HepG2 (cell line): Measurements from ENCODE around the gene IQGAP2. TPM values are rescaled to one million over a fixed set of nuclear protein-coding genes. Genes with fewer than 3 reads are reported as not detected.

Experiments
- ATAC-seq: fragments of 200-7000 bp; cut with Tn5 transposase; 3 replicates; pipeline ENCODE4 v1.9.1; 2020; ENCODE audit warnings: mild to moderate bottlenecking, moderate library complexity
- BruUV-seq: library from RNA; stranded (reverse); fragments of 400-500 nt; replicated peaks from 2 replicates; lab custom pipeline; 2021; lab: Mats Ljungman, UMichigan
- CTCF ChIA-PET: fragments of 300-600 bp; formaldehyde crosslinking; extraction: SDS; loops from one replicate; lab custom pipeline; 2021; ENCODE audit warnings: low total read pairs, inconsistent platforms, low intra/inter-chr PET ratio; lab: Yijun Ruan, JAX
- POLR2A ChIA-PET: fragments of 350-600 bp; sonication (Branson Sonifier 250); formaldehyde crosslinking; loops from one replicate; lab custom pipeline; 2020; ENCODE audit warnings: antibody characterized with exemption, inconsistent platforms; lab: Yijun Ruan, JAX
- DNase-seq: peaks from one replicate; pipeline ENCODE4 v3.0.0-alpha.2; 2015; ENCODE audit warnings: low spot score
- FAIRE-seq: peaks from 3 replicates; lab custom pipeline; 2011; peaks lifted over from hg19 to GRCh38; lab: Jason Lieb, UNC
- H2AFZ ChIP-seq: one replicate; pipeline ENCODE4 v1.6.1; 2011; ENCODE audit warnings: low read length, inconsistent platforms
- H3K27ac ChIP-seq: fragments of 300-600 bp; 3 replicates; pipeline ENCODE4 v1.8.0; 2011; ENCODE audit warnings: mixed run types, mild to moderate bottlenecking, mixed read lengths, low read length, inconsistent platforms; ENCODE audit not compliant: insufficient read depth; ENCODE audit errors: extremely low read length
- H3K27me3 ChIP-seq, 2 experiments: fragments of 200-600 bp in 1 of 2; 2 replicates in 1 of 2; 3 replicates in 1 of 2; pipeline versions ENCODE4 v1.6.0 to v1.8.0; 2011; ENCODE audit warnings: low read length in 2 of 2, mild to moderate bottlenecking in 2 of 2, moderate library complexity in 2 of 2, inconsistent platforms in 1 of 2; ENCODE audit not compliant: insufficient read depth in 2 of 2, control insufficient read depth in 1 of 2
- H3K36me3 ChIP-seq, 2 experiments: fragments of 200-600 bp in 1 of 2; replicated peaks in 1 of 2; 2 replicates in 1 of 2; 3 replicates in 1 of 2; pipeline versions ENCODE4 v1.5.1 to v1.8.0; 2011; ENCODE audit warnings: low read length in 2 of 2, inconsistent platforms in 1 of 2; ENCODE audit not compliant: insufficient read depth in 2 of 2, control insufficient read depth in 1 of 2
- H3K4me1 ChIP-seq: 2 replicates; pipeline ENCODE4 v1.5.1; 2012; ENCODE audit warnings: low read length, inconsistent platforms; ENCODE audit not compliant: insufficient read depth
- H3K4me2 ChIP-seq: 2 replicates; pipeline ENCODE4 v1.6.0; 2011; ENCODE audit warnings: low read depth, low read length, inconsistent platforms
- H3K4me3 ChIP-seq, 3 experiments: fragments of 200-600 bp in 1 of 3; sonication (generic), shearing (Covaris generic) in 1 of 3; replicated peaks in 1 of 3; 2 replicates each; pipeline ENCODE4 v1.5.1; 2011 to 2016; ENCODE audit warnings: low read length in 3 of 3, inconsistent platforms in 2 of 3, low read depth in 2 of 3, mild to moderate bottlenecking in 2 of 3, control low read depth in 1 of 3, mixed read lengths in 1 of 3; ENCODE audit not compliant: insufficient read depth in 1 of 3
- H3K79me2 ChIP-seq: one replicate; pipeline ENCODE4 v1.6.1; 2011; ENCODE audit warnings: low read length, inconsistent platforms; ENCODE audit not compliant: insufficient read depth
- H3K9ac ChIP-seq: 2 replicates; pipeline ENCODE4 v1.6.0; 2011; ENCODE audit warnings: mild to moderate bottlenecking, low read depth, low read length, inconsistent platforms; ENCODE audit not compliant: insufficient read depth
- H3K9me3 ChIP-seq: 2 replicates; pipeline ENCODE4 v1.5.1; 2012; ENCODE audit warnings: mild to moderate bottlenecking, low read length
- H4K20me1 ChIP-seq: 2 replicates; pipeline ENCODE4 v1.6.0; 2011; ENCODE audit warnings: inconsistent platforms, mild to moderate bottlenecking, low read length, moderate library complexity; ENCODE audit not compliant: insufficient read depth
- FOXA1 ChIP-seq, 2 experiments: fragments of 450-650 bp in 1 of 2; sonication (generic) in 1 of 2; formaldehyde crosslinking in 1 of 2; IDR thresholded peaks; 2 replicates each; pipeline versions ENCODE4 v1.4.0 to v1.6.1; 2016 to 2020; ENCODE audit warnings: missing genetic modification reagents in 1 of 2
- YEATS4 ChIP-seq: sonication (generic); formaldehyde crosslinking; IDR thresholded peaks from 2 replicates; pipeline ENCODE4 v1.4.0; 2020; ENCODE audit warnings: missing genetic modification reagents, borderline replicate concordance
- ZNF343 ChIP-seq: sonication (generic); formaldehyde crosslinking; IDR thresholded peaks from 2 replicates; pipeline ENCODE4 v1.4.0; 2020; ENCODE audit warnings: mild to moderate bottlenecking, missing genetic modification reagents
- ZXDC ChIP-seq: sonication (generic); formaldehyde crosslinking; IDR thresholded peaks from 2 replicates; pipeline ENCODE4 v1.5.0; 2020; ENCODE audit warnings: mild to moderate bottlenecking, missing genetic modification reagents
- WGBS: methylation state at CpG from one replicate; pipeline ENCODE4 v1.1.6; 2017; ENCODE audit warnings: low lambda C conversion rate; 5-methylcytosine and 5-hydroxymethylcytosine counted together
- in situ Hi-C: cut with HindIII; loops from 2 replicates; pipeline ENCODE4 v1.10.0; 2017; ENCODE audit warnings: low pct_unique_long_range_greater_than_20kb; ENCODE audit not compliant: extremely low pct_ligation_motif_present
- intact Hi-C: fragments of 100-400 bp; cut with micrococcal nuclease; formaldehyde crosslinking; loops from one replicate; pipeline ENCODE4 v1.10.0; 2022; ENCODE audit not compliant: unreplicated experiment
- polyA plus RNA-seq, 8 experiments: library from polyadenylated mRNA; depleted of rRNA in 3 of 8; stranded (reverse) in 7 of 8; unstranded in 1 of 8; fragments of >200 nt; fragmentation: Illumina TruSeq in 4 of 8; extraction: Trizol in 4 of 8; gene quantifications; 2 replicates each; pipeline versions ENCODE4 v1.2.1 to v1.2.3, GENCODE V29; 2011 to 2016; ENCODE audit warnings: low read depth in 4 of 8, missing spikeins in 1 of 8, mixed read lengths in 1 of 8; ENCODE audit not compliant: insufficient read depth in 1 of 8
- total RNA-seq, 5 experiments: library from RNA; depleted of rRNA; stranded (reverse); fragments of >200 nt; fragmentation: Illumina TruSeq; extraction: Trizol; gene quantifications; 2 replicates each; pipeline ENCODE4 v1.2.3, GENCODE V29; 2016; ENCODE audit warnings: low read depth in 1 of 5
- TF ChIP-seq, protein P1 (sequence below): sonication (generic); formaldehyde crosslinking; IDR thresholded peaks from 2 replicates; pipeline ENCODE4 v1.4.0; 2020; ENCODE audit warnings: mild to moderate bottlenecking, missing genetic modification reagents

The IQGAP2 gene
- total and polyA plus RNA-seq, 2 of the 13 experiments (the other 11 are each of a cell fraction or from before 2014, with no cell fraction given) = 35.2 to 83.3 TPM

DNA sequence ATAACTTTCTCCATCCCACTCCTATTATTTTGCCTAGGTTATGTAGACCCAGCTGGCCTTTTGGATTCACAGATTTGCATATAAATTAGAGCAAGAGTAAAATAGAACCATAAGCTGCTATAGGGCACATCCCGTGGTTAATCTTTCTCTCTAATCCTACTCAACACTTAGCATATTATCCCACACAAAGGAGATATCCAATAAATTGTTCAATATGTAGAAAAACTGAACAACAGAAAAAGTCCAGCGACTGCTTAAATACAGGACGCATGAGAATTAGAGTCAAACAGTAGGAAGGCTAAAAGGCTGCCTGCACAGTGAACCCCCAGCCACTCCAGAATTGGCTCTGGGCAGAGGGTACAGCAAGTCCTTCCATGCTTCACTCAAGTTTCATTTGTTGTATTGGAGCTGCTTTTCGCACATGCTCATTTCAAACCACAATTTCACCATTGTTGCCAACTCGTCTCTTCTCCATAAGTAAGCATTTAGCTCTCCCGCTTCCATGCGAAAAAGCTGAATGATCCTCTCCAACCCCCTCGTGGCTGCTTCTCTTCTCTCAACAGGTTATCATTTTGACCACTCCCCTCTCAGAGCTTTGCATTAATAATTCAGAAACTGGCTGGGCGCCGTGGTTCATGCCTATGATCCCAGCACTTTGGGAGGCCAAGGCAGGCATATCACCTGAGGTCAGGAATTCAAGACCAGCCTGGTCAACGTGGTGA lies 14.1 kb upstream of the IQGAP2 start:
- CTCF ChIA-PET = no interaction called here
- Histone ChIP-seq H3K9me3 (no peaks in the 10 kb centered on the region), H3K4me3 (peak overlapping the region; percentile 31 to 49 (median 34); a peak in 5 of 6 replicates), H3K27me3 (no peaks in the 10 kb centered on the region), H4K20me1 (no peaks in the 10 kb centered on the region), H3K79me2 (no peaks in the 10 kb centered on the region), H3K36me3 (no peaks in the 10 kb centered on the region; a peak in 1 of 5 replicates), H3K9ac (no peak overlapping the region; the same call in 1 of the 2 replicates), H3K4me2 (peak overlapping the region; percentile 78), H2AFZ (peak overlapping the region; percentile 55), H3K27ac (peak overlapping the region; percentile 52), H3K4me1 (peaks cover 84% of the 10 kb centered on the region)
- intact Hi-C loops = loop anchor here (5.0 kb wide), 1 partner anchor 57 kb away; no protein-coding TSS in a partner anchor
- DNase-seq (no peak), ATAC-seq (peak; percentile 17), FAIRE-seq (no peak)
- TF ChIP-seq, protein P1, sequence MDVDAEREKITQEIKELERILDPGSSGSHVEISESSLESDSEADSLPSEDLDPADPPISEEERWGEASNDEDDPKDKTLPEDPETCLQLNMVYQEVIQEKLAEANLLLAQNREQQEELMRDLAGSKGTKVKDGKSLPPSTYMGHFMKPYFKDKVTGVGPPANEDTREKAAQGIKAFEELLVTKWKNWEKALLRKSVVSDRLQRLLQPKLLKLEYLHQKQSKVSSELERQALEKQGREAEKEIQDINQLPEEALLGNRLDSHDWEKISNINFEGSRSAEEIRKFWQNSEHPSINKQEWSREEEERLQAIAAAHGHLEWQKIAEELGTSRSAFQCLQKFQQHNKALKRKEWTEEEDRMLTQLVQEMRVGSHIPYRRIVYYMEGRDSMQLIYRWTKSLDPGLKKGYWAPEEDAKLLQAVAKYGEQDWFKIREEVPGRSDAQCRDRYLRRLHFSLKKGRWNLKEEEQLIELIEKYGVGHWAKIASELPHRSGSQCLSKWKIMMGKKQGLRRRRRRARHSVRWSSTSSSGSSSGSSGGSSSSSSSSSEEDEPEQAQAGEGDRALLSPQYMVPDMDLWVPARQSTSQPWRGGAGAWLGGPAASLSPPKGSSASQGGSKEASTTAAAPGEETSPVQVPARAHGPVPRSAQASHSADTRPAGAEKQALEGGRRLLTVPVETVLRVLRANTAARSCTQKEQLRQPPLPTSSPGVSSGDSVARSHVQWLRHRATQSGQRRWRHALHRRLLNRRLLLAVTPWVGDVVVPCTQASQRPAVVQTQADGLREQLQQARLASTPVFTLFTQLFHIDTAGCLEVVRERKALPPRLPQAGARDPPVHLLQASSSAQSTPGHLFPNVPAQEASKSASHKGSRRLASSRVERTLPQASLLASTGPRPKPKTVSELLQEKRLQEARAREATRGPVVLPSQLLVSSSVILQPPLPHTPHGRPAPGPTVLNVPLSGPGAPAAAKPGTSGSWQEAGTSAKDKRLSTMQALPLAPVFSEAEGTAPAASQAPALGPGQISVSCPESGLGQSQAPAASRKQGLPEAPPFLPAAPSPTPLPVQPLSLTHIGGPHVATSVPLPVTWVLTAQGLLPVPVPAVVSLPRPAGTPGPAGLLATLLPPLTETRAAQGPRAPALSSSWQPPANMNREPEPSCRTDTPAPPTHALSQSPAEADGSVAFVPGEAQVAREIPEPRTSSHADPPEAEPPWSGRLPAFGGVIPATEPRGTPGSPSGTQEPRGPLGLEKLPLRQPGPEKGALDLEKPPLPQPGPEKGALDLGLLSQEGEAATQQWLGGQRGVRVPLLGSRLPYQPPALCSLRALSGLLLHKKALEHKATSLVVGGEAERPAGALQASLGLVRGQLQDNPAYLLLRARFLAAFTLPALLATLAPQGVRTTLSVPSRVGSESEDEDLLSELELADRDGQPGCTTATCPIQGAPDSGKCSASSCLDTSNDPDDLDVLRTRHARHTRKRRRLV (CRISPR knock-in tag) = 0 out of 2 replicates have a peak, but pooled peaks have one; percentile 63
- TF ChIP-seq ZXDC (CRISPR knock-in tag) = no peak
- TF ChIP-seq YEATS4 (CRISPR knock-in tag) = 0 out of 2 replicates have a peak, but pooled peaks have one; percentile 36
- 0 out of 2 replicates have a peak, but pooled peaks have one; percentile 9 for TF ChIP-seq ZNF343 (CRISPR knock-in tag)
- no peak for TF ChIP-seq FOXA1 (IDR thresholded peaks at IDR 0.05)
- TF ChIP-seq FOXA1 (CRISPR knock-in tag; IDR thresholded peaks at IDR 0.05) = no peak
- POLR2A ChIA-PET = interaction anchor here (0.9 to 1.2 kb wide), 4 partner anchors 10 to 14 kb away, joined by 3 to 6 read pairs (median 4); partner anchors contain the start of gene IQGAP2
- BruUV-seq = no TSS peak
- in situ Hi-C loops = no loop called here
- 40% methylated on average over 11 of the region's 11 CpGs for WGBS
